ENCODE data around the gene CCDC106.

CCDC106 gene

DNA sequence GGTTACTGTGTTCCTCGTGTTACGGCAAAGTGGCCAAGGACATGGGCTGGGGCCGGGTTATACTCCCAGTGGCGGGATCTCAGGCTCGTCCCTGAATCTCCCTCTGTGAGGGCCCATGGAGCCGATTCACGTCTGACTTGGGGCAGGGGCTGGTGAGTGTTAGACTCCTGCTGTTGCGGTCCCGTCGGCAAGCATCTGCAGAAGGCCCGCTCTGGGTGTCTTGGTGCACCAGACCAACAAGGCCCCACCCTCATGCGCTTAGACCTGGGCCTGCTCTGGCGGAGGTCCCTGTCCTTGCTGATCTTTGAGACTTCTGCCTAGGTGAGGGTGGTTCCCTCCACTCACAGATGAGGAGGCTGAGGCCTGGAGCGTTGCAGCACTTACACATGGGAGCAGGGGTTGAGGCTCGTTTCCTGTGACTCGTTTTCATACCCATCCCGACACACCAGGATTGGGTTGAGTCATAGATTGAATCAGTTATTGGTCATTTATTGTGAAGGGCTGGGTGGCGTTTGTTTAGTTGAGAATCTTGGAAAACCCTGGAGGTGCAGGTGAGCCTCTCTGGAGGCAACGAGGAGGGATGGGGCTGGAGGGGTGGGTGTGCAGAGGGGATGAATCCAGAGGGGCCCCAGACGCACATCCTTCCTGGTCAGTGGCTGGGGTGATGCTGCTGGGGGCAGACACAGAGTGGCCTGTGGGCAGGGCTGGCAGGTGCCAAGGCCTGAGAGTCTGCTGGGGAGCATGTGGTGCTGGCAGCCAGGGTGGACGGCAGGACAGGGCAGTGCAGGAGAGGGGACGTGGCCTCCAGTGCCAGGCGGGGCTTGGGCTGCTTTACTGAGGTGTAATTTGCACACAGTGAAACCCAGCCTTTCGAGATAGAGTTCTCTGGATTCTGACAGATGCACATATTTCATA lies 31.6 kb downstream of the CCDC106 start:
- in situ Hi-C loops (cut with HindIII; ENCODE audit: low sequenced_read_pairs): no loop called here

DNA sequence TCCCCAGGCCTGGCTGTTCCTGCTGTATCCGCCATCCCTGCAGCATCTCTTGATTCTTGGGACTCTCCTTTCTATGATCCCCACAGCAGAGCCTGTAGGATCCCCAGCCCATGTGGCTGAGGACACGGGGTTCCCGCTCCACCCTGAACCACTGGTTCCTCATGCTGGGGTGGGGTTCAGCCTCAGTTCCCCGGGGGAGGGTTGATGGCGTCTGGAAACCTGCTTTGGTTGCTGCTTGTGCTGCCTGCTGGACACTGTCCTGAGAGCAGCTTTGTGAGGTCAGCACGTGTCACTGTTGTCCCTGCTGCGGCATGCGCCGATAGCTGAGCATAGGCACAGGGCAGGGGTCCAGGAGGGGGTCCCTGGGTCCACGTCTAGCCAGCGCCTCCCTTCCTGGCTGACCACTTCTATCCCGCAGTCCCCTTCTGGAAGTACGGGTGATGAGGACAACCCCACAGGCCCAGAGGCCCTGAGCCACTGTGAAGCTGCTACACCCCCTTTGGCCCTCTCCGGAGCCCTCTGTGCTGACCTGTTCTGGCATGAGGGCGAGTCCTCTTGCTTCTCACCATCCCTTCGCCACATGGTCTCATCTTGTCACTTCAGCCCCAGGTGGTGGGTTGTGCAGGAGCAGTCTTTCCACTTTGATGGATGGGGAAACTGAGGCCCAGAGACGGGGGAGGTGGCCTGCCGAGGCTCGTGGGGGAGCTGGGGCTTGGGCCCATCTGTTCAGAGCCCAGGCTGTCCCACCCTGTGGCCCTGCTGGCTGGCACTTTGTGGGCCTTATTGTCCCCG lies 32.5 kb downstream of the CCDC106 start:
- in situ Hi-C loops (cut with HindIII; ENCODE audit: low sequenced_read_pairs): no loop called here

- in situ Hi-C loops (cut with HindIII; ENCODE audit: low sequenced_read_pairs): no loop called here
Measured at GRCh38 chr19:55681131-55682092, 33.4 kb downstream of the CCDC106 start.

GRCh38 chr19:55683449-55684261 lies 35.6 kb downstream of the CCDC106 start:
- in situ Hi-C loops (cut with HindIII; ENCODE audit: low sequenced_read_pairs): no loop called here

DNA sequence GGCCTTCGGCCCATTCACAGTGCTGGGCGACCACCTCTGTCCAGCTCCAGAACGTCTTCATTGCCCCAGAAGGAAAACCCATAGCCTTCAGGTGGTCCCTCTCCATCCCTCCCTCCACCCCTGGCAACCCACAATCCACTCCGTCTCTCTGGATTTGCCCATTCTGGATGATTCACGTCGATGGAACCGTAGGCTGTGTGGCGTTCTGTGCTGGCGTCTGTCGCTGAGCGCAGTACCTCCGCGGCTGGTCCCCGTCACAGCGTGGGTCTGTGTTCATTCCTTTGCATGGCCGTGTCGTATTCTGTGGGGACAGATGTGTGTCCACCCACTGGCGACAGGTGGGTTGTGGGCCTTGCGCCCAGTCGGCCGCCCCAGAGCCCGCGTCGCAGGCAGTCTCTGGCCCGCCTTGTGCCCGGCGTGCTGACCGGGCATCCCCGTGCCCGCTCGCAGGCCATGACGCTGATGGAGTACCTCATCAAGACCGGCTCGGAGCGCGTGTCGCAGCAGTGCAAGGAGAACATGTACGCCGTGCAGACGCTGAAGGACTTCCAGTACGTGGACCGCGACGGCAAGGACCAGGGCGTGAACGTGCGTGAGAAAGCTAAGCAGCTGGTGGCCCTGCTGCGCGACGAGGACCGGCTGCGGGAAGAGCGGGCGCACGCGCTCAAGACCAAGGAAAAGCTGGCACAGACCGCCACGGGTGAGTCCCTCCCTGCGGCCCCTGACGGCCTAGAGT lies 37.1 kb downstream of the CCDC106 start:
- in situ Hi-C loops (cut with HindIII; ENCODE audit: low sequenced_read_pairs): no loop called here

GRCh38 chr19:55685776-55686175 lies 37.8 kb downstream of the CCDC106 start:
- in situ Hi-C loops (cut with HindIII; ENCODE audit: low sequenced_read_pairs): no loop called here

DNA sequence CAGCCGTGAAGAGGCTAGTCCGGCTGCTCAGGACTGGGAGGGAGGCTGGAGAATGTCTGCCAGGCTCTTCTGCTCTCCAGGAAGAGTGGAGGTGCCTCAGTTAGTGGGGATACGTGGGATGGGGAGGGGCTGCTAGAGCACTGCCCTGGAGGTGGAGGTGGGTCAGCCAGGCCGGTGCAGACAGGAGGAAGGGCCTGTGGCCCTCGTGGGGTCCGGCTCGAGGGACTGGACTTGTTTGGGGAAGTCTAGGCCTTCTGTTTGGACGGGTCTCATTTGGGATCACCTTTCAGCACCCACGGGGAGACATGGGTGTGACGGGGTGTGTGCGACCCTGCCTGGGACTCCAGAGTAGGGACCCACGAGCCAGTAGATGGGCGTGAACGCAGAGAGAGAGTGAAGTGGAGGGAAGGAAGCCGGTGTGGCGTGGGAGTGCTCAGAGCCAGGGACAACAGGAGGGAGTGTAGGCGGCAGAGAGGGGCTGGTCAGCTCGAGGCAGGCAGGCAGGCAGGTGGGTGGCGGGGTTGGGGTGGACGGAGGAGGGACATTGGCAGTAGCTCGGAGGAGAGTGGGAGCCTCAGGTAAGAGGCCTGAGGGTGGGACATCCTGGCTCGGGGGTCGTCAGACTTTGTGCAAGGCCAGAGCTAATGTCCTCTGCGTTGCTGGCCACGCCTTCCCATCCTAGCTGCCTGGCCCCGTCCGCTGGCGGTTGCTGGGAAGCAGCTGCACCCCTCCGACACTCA lies 38.5 kb downstream of the CCDC106 start:
- in situ Hi-C loops (cut with HindIII; ENCODE audit: low sequenced_read_pairs): no loop called here

DNA sequence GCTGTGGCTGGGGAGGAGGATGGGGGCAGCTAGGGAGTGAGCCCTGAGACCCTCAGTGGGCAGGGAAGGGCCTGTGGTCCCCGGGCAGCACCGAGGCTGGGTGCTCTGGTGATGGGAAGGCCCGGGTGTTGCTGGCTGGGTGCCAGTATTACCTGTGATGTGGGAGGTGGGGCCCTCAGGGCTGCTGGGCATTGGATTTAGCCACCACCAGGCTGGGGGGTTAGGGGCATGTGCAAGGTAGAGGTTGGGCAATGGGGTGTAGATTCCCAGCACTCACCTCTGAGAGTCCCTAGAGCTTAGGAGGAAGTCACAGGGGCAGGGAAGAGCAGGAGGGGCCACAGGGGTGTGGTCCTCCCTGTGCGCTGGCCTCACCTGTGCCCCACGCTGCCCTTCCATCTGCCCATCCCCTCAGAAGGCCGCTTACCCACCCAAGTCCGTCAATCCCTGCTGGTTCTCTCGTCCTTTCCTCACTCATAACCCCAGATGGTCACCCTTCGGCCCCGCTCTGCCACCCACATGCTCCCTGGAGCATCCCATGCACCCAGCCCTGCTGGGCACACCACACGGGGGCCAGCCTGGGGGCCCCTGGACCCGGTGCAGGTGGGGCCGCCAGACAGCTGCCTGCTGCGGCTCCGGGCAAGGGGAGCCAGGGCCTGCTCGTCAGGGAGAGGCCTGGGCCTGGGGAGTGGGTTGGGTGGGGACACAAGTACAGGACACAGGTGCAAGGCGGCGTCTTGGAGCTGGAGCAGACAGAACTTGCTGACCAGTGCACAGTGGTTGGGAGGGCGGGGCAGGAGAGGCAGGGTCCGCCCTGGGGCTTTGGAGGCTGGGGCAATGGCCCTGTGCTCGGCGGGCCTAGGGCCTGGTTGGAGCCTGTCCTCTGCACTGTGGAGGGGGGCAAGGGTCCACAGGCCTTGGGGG lies 39.5 kb downstream of the CCDC106 start:
- in situ Hi-C loops (cut with HindIII; ENCODE audit: low sequenced_read_pairs): no loop called here

GRCh38 chr19:55688422-55689218 lies 40.6 kb downstream of the CCDC106 start:
- in situ Hi-C loops (cut with HindIII; ENCODE audit: low sequenced_read_pairs): no loop called here

DNA sequence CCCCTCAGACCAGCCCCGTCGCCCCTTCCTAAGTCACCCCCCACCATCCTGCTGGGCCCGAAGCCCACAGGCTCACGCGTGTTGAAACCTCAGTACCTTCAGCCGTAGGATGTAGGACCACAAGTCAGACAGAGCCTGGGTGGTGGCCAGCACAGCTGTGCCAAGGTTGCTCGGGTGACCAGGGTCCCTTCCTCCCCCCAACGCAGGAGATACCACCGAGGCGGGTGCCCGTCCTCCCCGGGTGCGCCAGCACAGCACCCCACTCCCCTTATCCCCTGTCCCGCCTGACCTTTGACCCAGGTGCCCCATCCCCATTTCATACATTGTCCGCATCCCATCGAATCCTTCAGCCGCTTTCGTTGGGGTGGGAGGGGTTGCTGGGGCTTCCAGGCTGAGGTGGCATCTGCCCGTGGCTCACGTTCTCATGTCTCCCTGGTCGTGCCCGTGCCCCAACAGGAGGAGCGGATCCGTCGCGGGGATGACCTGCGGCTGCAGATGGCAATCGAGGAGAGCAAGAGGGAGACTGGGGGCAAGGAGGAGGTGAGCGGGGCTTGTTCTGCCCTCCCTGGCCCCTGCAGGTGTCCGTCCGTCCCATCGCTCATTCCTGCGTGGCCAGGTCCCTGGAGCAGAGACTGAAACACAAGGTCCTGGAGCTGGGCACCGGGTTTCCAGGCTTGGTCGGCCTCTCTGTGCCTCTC lies 41.5 kb downstream of the CCDC106 start:
- in situ Hi-C loops (cut with HindIII; ENCODE audit: low sequenced_read_pairs): no loop called here

DNA sequence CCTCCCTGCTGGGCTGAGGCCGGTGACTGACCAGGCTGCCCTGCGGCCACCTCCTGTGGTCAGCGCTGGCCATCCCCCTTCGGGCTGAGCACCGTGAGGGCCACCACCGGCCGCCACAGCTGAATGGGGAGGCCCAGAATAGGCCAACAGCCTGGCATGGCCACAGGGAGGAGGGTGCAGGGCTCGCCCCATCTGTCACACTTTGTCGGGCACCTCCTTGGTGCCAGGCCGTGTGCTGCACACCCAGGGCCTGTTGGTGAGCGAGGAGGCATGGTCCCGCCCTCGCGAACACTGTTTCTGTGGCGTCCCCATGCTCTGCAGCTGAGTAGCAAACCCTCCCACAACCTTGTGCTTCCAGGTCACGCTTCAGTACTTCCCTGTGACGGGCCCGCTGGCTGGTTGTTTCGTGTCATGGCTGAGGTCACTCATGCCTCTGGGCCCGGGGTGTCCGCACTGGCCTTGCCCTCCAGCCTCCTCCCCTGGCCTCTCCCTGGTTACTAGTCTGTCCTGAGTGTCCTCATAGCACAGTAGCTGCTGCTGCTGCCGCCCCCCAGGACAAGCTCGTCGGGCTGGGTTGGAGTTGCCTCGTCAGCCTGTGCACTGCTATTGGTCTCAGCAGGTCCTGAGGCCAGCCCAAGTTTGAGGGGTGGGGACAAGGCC lies 42.2 kb downstream of the CCDC106 start:
- in situ Hi-C loops (cut with HindIII; ENCODE audit: low sequenced_read_pairs): no loop called here

DNA sequence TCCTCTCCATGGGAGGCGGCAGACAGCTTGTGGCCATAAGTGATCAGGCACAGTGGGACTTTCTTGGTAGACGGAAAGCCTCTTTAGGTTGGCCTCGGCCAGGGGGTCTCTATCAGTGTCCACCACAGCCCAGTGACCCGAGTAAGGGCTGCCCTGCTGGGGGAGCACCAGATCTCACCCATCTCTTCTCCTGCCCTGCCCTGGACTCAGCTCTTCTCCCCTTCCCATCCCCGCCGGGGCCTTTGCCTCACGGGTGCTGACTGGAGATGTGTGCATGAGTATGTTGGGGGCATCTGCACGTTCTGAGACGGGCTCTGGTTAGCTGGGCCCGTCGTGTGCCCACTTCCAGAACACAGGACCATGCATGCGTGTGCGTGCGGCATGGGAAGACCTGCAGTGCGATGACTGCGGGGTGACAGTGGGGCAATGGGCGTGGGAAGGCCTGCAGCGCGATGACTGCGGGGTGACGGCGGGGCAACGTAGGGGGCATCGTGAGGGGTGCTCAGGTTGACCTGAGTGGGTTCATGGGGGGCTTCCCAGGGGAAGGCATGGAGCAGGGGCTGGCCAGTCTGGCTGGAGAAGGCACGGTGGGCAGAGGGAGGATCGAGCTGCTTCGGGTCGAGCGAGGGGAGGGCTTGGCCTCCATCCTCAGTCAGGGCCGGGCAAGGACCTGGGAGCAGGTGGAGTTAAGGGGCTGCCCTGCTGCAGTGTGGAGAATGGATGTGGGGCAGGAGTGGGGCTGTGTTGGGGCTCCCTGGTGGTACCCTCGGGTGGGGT lies 42.9 kb downstream of the CCDC106 start:
- in situ Hi-C loops (cut with HindIII; ENCODE audit: low sequenced_read_pairs): no loop called here

DNA sequence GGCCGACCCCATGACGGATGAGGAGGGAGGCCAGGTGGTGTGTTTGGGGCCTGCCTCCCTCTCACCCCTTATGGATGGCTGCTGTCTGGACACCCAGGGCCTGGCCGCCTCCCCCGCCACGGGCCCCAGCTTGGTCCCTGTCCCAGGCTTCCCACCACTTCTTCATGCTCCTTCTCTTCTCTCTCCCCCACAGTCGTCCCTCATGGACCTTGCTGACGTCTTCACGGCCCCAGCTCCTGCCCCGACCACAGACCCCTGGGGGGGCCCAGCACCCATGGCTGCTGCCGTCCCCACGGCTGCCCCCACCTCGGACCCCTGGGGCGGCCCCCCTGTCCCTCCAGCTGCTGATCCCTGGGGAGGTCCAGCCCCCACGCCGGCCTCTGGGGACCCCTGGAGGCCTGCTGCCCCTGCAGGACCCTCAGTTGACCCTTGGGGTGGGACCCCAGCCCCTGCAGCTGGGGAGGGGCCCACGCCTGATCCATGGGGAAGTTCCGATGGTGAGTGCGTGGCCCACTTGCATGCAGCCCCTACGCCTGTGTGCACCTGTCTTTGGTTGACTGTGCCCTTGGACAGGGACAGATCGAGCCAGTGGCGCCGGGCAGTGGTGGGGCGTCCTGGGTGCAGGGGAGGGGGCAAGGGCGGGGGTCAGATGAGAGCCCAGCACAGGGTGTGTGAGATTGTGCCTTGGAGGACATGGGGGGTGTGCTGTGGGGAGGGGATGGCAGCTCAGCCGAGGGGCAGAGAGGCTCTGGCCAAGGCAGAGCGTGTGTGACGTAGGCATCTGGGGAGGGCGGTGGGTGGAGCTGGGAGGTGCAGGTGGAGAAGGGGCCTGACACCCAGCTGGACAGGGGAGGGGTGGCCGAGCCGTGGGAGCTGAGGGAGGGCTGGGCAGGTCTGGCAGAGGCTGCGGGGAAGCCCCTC lies 43.8 kb downstream of the CCDC106 start:
- in situ Hi-C loops (cut with HindIII; ENCODE audit: low sequenced_read_pairs): no loop called here

DNA sequence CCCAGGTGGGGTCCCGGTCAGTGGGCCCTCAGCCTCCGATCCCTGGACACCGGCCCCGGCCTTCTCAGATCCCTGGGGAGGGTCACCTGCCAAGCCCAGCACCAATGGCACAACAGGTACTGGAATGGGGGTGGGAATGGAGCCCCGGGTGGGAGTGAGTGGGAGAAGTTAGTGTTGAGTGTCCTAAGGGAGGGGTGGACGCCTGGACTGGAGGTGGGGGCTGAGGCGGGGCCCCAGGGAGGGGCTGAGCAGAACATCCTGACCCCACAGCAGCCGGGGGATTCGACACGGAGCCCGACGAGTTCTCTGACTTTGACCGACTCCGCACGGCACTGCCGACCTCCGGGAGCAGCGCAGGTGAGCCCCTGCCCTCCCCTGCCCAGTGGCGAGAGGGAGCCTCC lies 44.7 kb downstream of the CCDC106 start:
- in situ Hi-C loops (cut with HindIII; ENCODE audit: low sequenced_read_pairs): no loop called here

All from DLD1 (cell line).